ENCODE results near the gene PDE3A. TPM values are rescaled to one million over a fixed set of nuclear protein-coding genes. Genes with fewer than 3 reads are reported as not detected.

PDE3A gene
- total RNA-seq, 1 experiment from 2014 or later, result 2.8 TPM

GRCh38 chr12:20576528-20576927 is 208.2 kb downstream of the PDE3A start (continued):
- TF ChIP-seq IRF1 (CRISPR knock-in tag; IDR thresholded peaks at IDR 0.05) (no peak), PREB (CRISPR knock-in tag; IDR thresholded peaks at IDR 0.05; ENCODE audit: borderline replicate concordance) (no peak), CREM (CRISPR knock-in tag; IDR thresholded peaks at IDR 0.05) (no peak), FOXJ3 (CRISPR knock-in tag; IDR thresholded peaks at IDR 0.05; ENCODE audit: borderline replicate concordance) (no peak), JUN (CRISPR knock-in tag; IDR thresholded peaks at IDR 0.05) (no peak), USF2 (CRISPR knock-in tag; IDR thresholded peaks at IDR 0.05) (no peak), GABPB1 (CRISPR knock-in tag; IDR thresholded peaks at IDR 0.05) (no peak)

- DNase-seq (ENCODE audit: low spot score), result no peak
- ChIA-PET CTCF (no interaction called here), POLR2A (no interaction called here)
- no peaks in the 10 kb centered on the region for H3K36me3 Mint-ChIP-seq
- no peak for ATAC-seq
- no peaks in the 10 kb centered on the region for H3K27me3 Mint-ChIP-seq (ENCODE audit: low read depth)
- no peak for TF ChIP-seq ZNF138 (CRISPR knock-in tag; conservative IDR thresholded peaks at IDR 0.05)
- TF ChIP-seq GTF2I (CRISPR knock-in tag; conservative IDR thresholded peaks at IDR 0.05), result no peak
- TF ChIP-seq TP53 (CRISPR knock-in tag; IDR thresholded peaks at IDR 0.05), result no peak
- TF ChIP-seq, protein P1, sequence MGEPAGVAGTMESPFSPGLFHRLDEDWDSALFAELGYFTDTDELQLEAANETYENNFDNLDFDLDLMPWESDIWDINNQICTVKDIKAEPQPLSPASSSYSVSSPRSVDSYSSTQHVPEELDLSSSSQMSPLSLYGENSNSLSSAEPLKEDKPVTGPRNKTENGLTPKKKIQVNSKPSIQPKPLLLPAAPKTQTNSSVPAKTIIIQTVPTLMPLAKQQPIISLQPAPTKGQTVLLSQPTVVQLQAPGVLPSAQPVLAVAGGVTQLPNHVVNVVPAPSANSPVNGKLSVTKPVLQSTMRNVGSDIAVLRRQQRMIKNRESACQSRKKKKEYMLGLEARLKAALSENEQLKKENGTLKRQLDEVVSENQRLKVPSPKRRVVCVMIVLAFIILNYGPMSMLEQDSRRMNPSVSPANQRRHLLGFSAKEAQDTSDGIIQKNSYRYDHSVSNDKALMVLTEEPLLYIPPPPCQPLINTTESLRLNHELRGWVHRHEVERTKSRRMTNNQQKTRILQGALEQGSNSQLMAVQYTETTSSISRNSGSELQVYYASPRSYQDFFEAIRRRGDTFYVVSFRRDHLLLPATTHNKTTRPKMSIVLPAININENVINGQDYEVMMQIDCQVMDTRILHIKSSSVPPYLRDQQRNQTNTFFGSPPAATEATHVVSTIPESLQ (CRISPR knock-in tag; IDR thresholded peaks at IDR 0.05), result no peak
- TF ChIP-seq ZNF219 (CRISPR knock-in tag; IDR thresholded peaks at IDR 0.05; ENCODE audit: borderline replicate concordance), result no peak
- no peak for TF ChIP-seq TCF7 (CRISPR knock-in tag; IDR thresholded peaks at IDR 0.05; ENCODE audit: low read depth)
- TF ChIP-seq, protein P2, sequence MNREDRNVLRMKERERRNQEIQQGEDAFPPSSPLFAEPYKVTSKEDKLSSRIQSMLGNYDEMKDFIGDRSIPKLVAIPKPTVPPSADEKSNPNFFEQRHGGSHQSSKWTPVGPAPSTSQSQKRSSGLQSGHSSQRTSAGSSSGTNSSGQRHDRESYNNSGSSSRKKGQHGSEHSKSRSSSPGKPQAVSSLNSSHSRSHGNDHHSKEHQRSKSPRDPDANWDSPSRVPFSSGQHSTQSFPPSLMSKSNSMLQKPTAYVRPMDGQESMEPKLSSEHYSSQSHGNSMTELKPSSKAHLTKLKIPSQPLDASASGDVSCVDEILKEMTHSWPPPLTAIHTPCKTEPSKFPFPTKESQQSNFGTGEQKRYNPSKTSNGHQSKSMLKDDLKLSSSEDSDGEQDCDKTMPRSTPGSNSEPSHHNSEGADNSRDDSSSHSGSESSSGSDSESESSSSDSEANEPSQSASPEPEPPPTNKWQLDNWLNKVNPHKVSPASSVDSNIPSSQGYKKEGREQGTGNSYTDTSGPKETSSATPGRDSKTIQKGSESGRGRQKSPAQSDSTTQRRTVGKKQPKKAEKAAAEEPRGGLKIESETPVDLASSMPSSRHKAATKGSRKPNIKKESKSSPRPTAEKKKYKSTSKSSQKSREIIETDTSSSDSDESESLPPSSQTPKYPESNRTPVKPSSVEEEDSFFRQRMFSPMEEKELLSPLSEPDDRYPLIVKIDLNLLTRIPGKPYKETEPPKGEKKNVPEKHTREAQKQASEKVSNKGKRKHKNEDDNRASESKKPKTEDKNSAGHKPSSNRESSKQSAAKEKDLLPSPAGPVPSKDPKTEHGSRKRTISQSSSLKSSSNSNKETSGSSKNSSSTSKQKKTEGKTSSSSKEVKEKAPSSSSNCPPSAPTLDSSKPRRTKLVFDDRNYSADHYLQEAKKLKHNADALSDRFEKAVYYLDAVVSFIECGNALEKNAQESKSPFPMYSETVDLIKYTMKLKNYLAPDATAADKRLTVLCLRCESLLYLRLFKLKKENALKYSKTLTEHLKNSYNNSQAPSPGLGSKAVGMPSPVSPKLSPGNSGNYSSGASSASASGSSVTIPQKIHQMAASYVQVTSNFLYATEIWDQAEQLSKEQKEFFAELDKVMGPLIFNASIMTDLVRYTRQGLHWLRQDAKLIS (CRISPR knock-in tag; IDR thresholded peaks at IDR 0.05; ENCODE audit: borderline replicate concordance), result no peak
- TF ChIP-seq CREM (CRISPR knock-in tag; IDR thresholded peaks at IDR 0.05), result no peak
- no peak for TF ChIP-seq JAZF1 (CRISPR knock-in tag; IDR thresholded peaks at IDR 0.05)
- no peak for TF ChIP-seq ATF2 (CRISPR knock-in tag; IDR thresholded peaks at IDR 0.05; ENCODE audit: borderline replicate concordance, low read depth)
- no peak for TF ChIP-seq OVOL2 (CRISPR knock-in tag; IDR thresholded peaks at IDR 0.05; ENCODE audit: borderline replicate concordance)
- no peak for TF ChIP-seq ESRRA (CRISPR knock-in tag; IDR thresholded peaks at IDR 0.05; ENCODE audit: borderline replicate concordance)
- TF ChIP-seq E2F4 (CRISPR knock-in tag; IDR thresholded peaks at IDR 0.05; ENCODE audit: borderline replicate concordance, low read depth), result no peak
- TF ChIP-seq GRHL2 (CRISPR knock-in tag; IDR thresholded peaks at IDR 0.05; ENCODE audit: insufficient replicate concordance, severe bottlenecking), result no peak
- H3K27ac Mint-ChIP-seq, result no peak overlapping the region
- no peak overlapping the region for H3K4me3 Mint-ChIP-seq
- no peaks in the 10 kb centered on the region for H3K4me1 Mint-ChIP-seq
- no peaks in the 10 kb centered on the region for H3K9me3 Mint-ChIP-seq
These were observed 208.7 kb downstream of the PDE3A start for GRCh38 chr12:20577054-20577453.
